H1 (cell line): ENCODE measurements around the gene MDFIC2. TPM values are rescaled to one million over a fixed set of nuclear protein-coding genes. Genes with fewer than 3 reads are reported as not detected.

Experiments
- CHD7 ChIP-seq: fragments of 300-600 bp; sonication (generic); IDR thresholded peaks from 2 replicates; pipeline ENCODE4 v1.7.1; 2012; ENCODE audit warnings: low read length, moderate library complexity, mild to moderate bottlenecking, inconsistent platforms; ENCODE audit not compliant: insufficient replicate concordance
- SAP30 ChIP-seq: fragments of 300-600 bp; sonication (generic); IDR thresholded peaks from 2 replicates; pipeline ENCODE4 v1.7.1; 2012; ENCODE audit warnings: low read length, moderate library complexity, mild to moderate bottlenecking, inconsistent platforms; ENCODE audit not compliant: insufficient read depth, insufficient replicate concordance
- TAF7 ChIP-seq: optimal IDR thresholded peaks from 2 replicates; pipeline ENCODE3; 2011; ENCODE audit warnings: low read depth, mild to moderate bottlenecking, inconsistent platforms, low read length, moderate library complexity, borderline replicate concordance
- polyA plus RNA-seq, 7 experiments: library from polyadenylated mRNA; depleted of rRNA in 3 of 7; stranded (reverse) in 5 of 7; unstranded in 2 of 7; fragments of >200 nt in 5 of 7; fragments of 200-250 nt in 2 of 7; gene quantifications; 1 replicate in 5 of 7; 2 replicates in 1 of 7; 4 replicates in 1 of 7; pipeline versions ENCODE4 v1.2.1 to v1.2.3, GENCODE V29; 2011 to 2013; ENCODE audit warnings: missing spikeins in 2 of 7, mixed read lengths in 2 of 7
- total RNA-seq: library from RNA; stranded (reverse); fragmentation: NEBNext Ultra II Directional; extraction: Animal tissue kit (Norgen Biotek cat#: 25700); gene quantifications from 2 replicates; pipeline ENCODE4 v1.2.1, GENCODE V29; 2021

The MDFIC2 gene
- total and polyA plus RNA-seq, 2 of the 8 experiments (the other 6 are each of a cell fraction or from before 2014, with no cell fraction given) = not detected

DNA sequence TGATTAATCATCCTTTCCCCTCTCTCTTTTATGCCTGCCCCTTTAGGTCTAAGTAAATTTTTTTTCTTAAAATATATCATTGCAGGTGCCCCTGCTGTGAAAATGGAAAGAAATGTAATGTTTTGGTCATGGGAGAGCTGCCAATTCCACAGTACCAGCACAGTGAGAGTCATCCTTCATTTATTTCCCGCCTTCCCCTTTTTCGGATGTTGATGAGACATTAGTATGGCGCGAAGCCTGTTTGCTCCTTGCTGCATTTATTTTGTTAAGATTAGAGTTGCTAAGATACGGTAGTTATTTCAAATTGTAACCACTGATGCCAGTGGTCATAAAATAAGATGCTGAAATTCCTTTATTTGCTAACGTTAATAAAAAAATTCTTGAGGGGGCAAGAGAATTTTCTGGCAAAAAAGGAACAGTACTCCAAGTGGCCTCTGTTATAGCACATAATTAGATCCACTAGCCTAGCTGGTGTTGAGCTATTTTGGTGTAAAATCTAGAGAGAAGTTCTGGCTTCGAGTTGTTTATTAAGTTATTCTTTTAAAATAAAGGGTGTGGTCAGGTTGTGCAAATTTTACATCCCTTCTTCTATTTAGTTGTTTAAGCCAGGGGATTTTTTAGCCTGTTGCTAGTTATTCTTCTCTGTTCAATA lies 62.8 kb downstream of the MDFIC2 start (continued):
- TF ChIP-seq CHD7 (no peak), SAP30 (no peak), TAF7 (no peak)
